A549 (cell line): ENCODE results near the gene TTC3. TPM values are rescaled to one million over a fixed set of nuclear protein-coding genes. Genes with fewer than 3 reads are reported as not detected.

ENCODE experiments used
- ATAC-seq, 2 experiments: fragments of 200-7000 bp in 1 of 2; fragments of >200 bp in 1 of 2; cut with Nextera tagmentation in 1 of 2; cut with Tn5 transposase in 1 of 2; 3 replicates each; pipeline versions ENCODE4 v1.8.0 to v1.9.1; 2018 to 2020; ENCODE audit warnings: mild to moderate bottlenecking in 1 of 2, moderate library complexity in 1 of 2
- CTCF ChIA-PET: fragments of 300-600 bp; sonication (Branson Sonifier 250); formaldehyde crosslinking; extraction: SDS; loops from one replicate; lab custom pipeline; 2021; ENCODE audit warnings: antibody characterized with exemption, inconsistent platforms; lab: Yijun Ruan, JAX
- POLR2A ChIA-PET: fragments of 350-600 bp; formaldehyde crosslinking; extraction: SDS; loops from one replicate; lab custom pipeline; 2021; ENCODE audit warnings: antibody characterized with exemption, inconsistent platforms; lab: Yijun Ruan, JAX
- DNase-seq, 2 experiments: peaks; one replicate each; pipeline versions ENCODE4 v3.0.0 to v3.0.0-alpha.2; 2011 to 2016; ENCODE audit warnings: low read depth in 1 of 2, low spot score in 1 of 2
- FAIRE-seq: peaks from 2 replicates; lab custom pipeline; 2011; peaks lifted over from hg19 to GRCh38; lab: Jason Lieb, UNC
- H3K27ac ChIP-seq, 2 experiments: fragments of >200 bp; sonication (Bioruptor Twin); formaldehyde crosslinking; 3 replicates each; pipeline ENCODE4 v1.5.1; 2016 to 2017
- H3K4me1 ChIP-seq: fragments of >200 bp; sonication (Bioruptor Twin); formaldehyde crosslinking; 3 replicates; pipeline ENCODE4 v1.6.1; 2016
- H3K4me2 ChIP-seq: fragments of >200 bp; sonication (Bioruptor Twin); formaldehyde crosslinking; 3 replicates; pipeline ENCODE4 v1.6.1; 2016
- H3K4me3 ChIP-seq: fragments of >200 bp; sonication (Bioruptor Twin); formaldehyde crosslinking; 3 replicates; pipeline ENCODE4 v1.5.1; 2016
- H3K9me3 ChIP-seq: fragments of >200 bp; sonication (Bioruptor Twin); formaldehyde crosslinking; 3 replicates; pipeline ENCODE4 v1.6.1; 2016
- CEBPB ChIP-seq, 2 experiments: fragments of >200 bp in 1 of 2; sonication (Bioruptor Twin) in 1 of 2; formaldehyde crosslinking in 1 of 2; IDR thresholded peaks; 2 replicates each; pipeline ENCODE4 v1.6.1; 2012 to 2016
- CHD4 ChIP-seq: fragments of 200-600 bp; sonication (generic); IDR thresholded peaks from 2 replicates; pipeline ENCODE4 v1.6.1; 2016; ENCODE audit warnings: antibody characterized with exemption, mild to moderate bottlenecking, borderline replicate concordance
- ELK1 ChIP-seq: fragments of 150-350 bp; IDR thresholded peaks from 2 replicates; pipeline ENCODE4 v1.6.1; 2014; ENCODE audit warnings: low read depth, mild to moderate bottlenecking, low read length
- EP300 ChIP-seq, 2 experiments: fragments of >200 bp; sonication (Bioruptor Twin); formaldehyde crosslinking; IDR thresholded peaks; 2 replicates in 1 of 2; 3 replicates in 1 of 2; pipeline ENCODE4 v1.6.1; 2016 to 2017
- ESRRA ChIP-seq: fragments of 150-350 bp; IDR thresholded peaks from 2 replicates; pipeline ENCODE4 v1.6.1; 2014; ENCODE audit warnings: mild to moderate bottlenecking, low read length, borderline replicate concordance
- FOXS1 ChIP-seq: fragments of 250-450 bp; sonication (Bioruptor Pico); IDR thresholded peaks from 2 replicates; pipeline ENCODE4 v1.5.0; 2020; ENCODE audit warnings: mild to moderate bottlenecking, moderate library complexity
- HDAC2 ChIP-seq: fragments of 200-600 bp; sonication (generic); IDR thresholded peaks from 2 replicates; pipeline ENCODE4 v1.6.1; 2016
- KDM1A ChIP-seq: fragments of 200-600 bp; sonication (generic); IDR thresholded peaks from 2 replicates; pipeline ENCODE4 v1.6.1; 2016; ENCODE audit warnings: low read depth, mild to moderate bottlenecking
- MAFK ChIP-seq: fragments of 450-650 bp; IDR thresholded peaks from 2 replicates; pipeline ENCODE4 v1.6.1; 2014; ENCODE audit not compliant: partially characterized antibody
- MAZ ChIP-seq: fragments of 150-350 bp; IDR thresholded peaks from 2 replicates; pipeline ENCODE4 v1.6.1; 2014; ENCODE audit warnings: antibody characterized with exemption, low read depth, low read length, borderline replicate concordance
- NPAS2 ChIP-seq: fragments of 250-450 bp; sonication (Bioruptor Pico); IDR thresholded peaks from 2 replicates; pipeline ENCODE4 v1.8.0; 2022; ENCODE audit warnings: mild to moderate bottlenecking, moderate library complexity, borderline replicate concordance
- NR3C1 ChIP-seq: fragments of >200 bp; sonication (Bioruptor Twin); formaldehyde crosslinking; IDR thresholded peaks from 3 replicates; pipeline ENCODE4 v1.6.1; 2017
- PHF8 ChIP-seq: fragments of 200-600 bp; sonication (generic); IDR thresholded peaks from 2 replicates; pipeline ENCODE4 v1.6.1; 2016; ENCODE audit warnings: low read depth, mild to moderate bottlenecking, antibody characterized with exemption, moderate library complexity, borderline replicate concordance
- POLR2AphosphoS2 ChIP-seq: conservative IDR thresholded peaks from 2 replicates; pipeline ENCODE4 v1.6.1; 2012; ENCODE audit warnings: low read length, improper control_type of control experiment, inconsistent platforms
- RAD21 ChIP-seq, 2 experiments: fragments of >200 bp in 1 of 2; sonication (Bioruptor Twin) in 1 of 2; formaldehyde crosslinking in 1 of 2; IDR thresholded peaks in 1 of 2; conservative IDR thresholded peaks in 1 of 2; 2 replicates in 1 of 2; 3 replicates in 1 of 2; pipeline ENCODE4 v1.6.1; 2012 to 2018; ENCODE audit warnings: inconsistent platforms in 1 of 2
- RARB ChIP-seq: fragments of 250-450 bp; sonication (Bioruptor Pico); IDR thresholded peaks from 2 replicates; pipeline ENCODE4 v1.8.0; 2021; ENCODE audit warnings: mild to moderate bottlenecking, moderate library complexity
- RCOR1 ChIP-seq: fragments of 150-350 bp; IDR thresholded peaks from 2 replicates; pipeline ENCODE4 v1.6.1; 2014; ENCODE audit warnings: antibody characterized with exemption, low read length, low read depth
- TFCP2L1 ChIP-seq: fragments of 250-450 bp; sonication (Bioruptor Pico); IDR thresholded peaks from 2 replicates; pipeline ENCODE4 v1.5.0; 2021; ENCODE audit warnings: mild to moderate bottlenecking
- TP53 ChIP-seq: fragments of 250-450 bp; sonication (Bioruptor Pico); IDR thresholded peaks from 2 replicates; pipeline ENCODE4 v1.5.0; 2021; ENCODE audit warnings: mild to moderate bottlenecking, moderate library complexity
- ZC3H11A ChIP-seq: fragments of 450-650 bp; IDR thresholded peaks from 2 replicates; pipeline ENCODE4 v1.6.1; 2014; ENCODE audit warnings: antibody characterized with exemption, mild to moderate bottlenecking
- ZFP36 ChIP-seq: fragments of 450-650 bp; IDR thresholded peaks from 2 replicates; pipeline ENCODE4 v1.6.1; 2014; ENCODE audit warnings: borderline replicate concordance; ENCODE audit not compliant: partially characterized antibody
- ZSCAN20 ChIP-seq: fragments of 250-450 bp; sonication (Bioruptor Pico); IDR thresholded peaks from 2 replicates; pipeline ENCODE4 v1.8.0; 2022; ENCODE audit warnings: mild to moderate bottlenecking, moderate library complexity
- WGBS: methylation state at CpG from one replicate; pipeline ENCODE4 v1.1.6; 2017; ENCODE audit errors: missing lambda C conversion rate; 5-methylcytosine and 5-hydroxymethylcytosine counted together
- polyA plus RNA-seq, 4 experiments: library from polyadenylated mRNA; depleted of rRNA in 3 of 4; stranded (reverse); fragments of >200 nt; fragmentation: RNase III in 1 of 4; extraction: RNeasy Plus Mini Kit Qiagen cat#74134 plus additional on column Dnase treatment in 1 of 4; gene quantifications; 2 replicates in 3 of 4; 3 replicates in 1 of 4; pipeline ENCODE4 v1.2.3, GENCODE V29; 2011 to 2017
- TF ChIP-seq, protein P1 (sequence below): fragments of 250-450 bp; sonication (Bioruptor Pico); IDR thresholded peaks from 2 replicates; pipeline ENCODE4 v1.5.0; 2021; ENCODE audit warnings: mild to moderate bottlenecking, moderate library complexity, borderline replicate concordance
- TF ChIP-seq, protein P2 (sequence below): IDR thresholded peaks from 2 replicates; pipeline ENCODE4 v1.6.1; 2012; ENCODE audit warnings: low read depth, borderline replicate concordance
- TF ChIP-seq, protein P3 (sequence below): IDR thresholded peaks from 2 replicates; pipeline ENCODE4 v1.6.1; 2012

TTC3 gene
- polyA plus RNA-seq, 2 of the 4 experiments (the other 2 are of a cell fraction), result 34.2 to 62.2 TPM

DNA sequence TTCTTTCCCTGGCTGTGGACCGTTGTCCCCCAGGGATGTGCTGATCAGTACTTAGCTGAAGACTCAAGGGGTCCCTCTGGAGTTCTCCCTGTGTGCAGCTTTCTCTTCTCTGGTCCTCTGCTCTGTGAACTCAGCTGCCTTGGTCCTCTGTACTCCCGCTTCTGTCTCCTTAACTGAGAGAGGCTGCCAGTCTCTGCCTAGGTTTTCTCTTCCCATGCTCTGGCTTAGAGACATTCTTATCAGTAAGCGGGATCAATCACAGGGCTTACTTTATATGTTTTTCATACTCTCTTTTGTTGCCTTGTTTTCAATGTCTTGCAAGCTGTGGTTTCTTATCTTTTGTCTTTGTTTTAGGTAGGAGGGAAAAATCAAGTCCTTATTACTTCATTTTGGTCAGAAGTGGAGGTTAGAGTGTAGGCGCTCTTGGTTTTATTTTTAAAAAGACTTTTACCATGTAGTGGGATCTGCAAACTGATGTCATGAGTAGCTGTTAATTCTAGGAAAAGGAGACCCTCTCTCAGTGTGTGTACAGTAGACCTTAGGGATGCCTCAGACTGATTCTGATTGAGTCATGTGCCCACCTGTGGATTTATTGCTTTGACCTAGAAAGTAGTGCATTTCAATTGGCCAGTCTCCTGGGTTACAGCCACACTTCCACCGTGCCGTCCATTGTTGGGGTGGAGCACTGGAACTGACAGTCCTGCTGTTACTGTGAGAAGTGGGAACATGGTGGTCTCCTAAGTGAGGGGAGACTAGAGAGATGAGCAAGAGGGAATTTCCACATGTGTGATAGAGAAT is 46.6 kb downstream of the TTC3 start:
- H3K4me2 ChIP-seq, result no peak overlapping the region
- ChIA-PET CTCF (no interaction called here), POLR2A (no interaction called here)
- no peak for FAIRE-seq
- peaks cover 6% of the 10 kb centered on the region; the same call in 2 of the 3 replicates for H3K4me1 ChIP-seq
- no peak for DNase-seq
- 90% methylated on average over 6 of the region's 6 CpGs for WGBS
- no peak for ATAC-seq
- H3K9me3 ChIP-seq, result no peaks in the 10 kb centered on the region
- no peak overlapping the region for H3K4me3 ChIP-seq
- no peak overlapping the region for H3K27ac ChIP-seq
- TF ChIP-seq EP300 (IDR thresholded peaks at IDR 0.05) (no peak), RAD21 (conservative IDR thresholded peaks at IDR 0.05 in 1 of 2, IDR thresholded peaks at IDR 0.05 in 1 of 2) (no peak), MAZ (no peak), ZFP36 (no peak), POLR2AphosphoS2 (no peak), ELK1 (no peak), MAFK (no peak), CHD4 (no peak), RCOR1 (no peak), HDAC2 (no peak), ZC3H11A (no peak), NPAS2 (CRISPR knock-in tag) (no peak), ESRRA (no peak), TP53 (CRISPR knock-in tag) (no peak), KDM1A (no peak), RARB (CRISPR knock-in tag) (no peak)
- TF ChIP-seq, protein P1, sequence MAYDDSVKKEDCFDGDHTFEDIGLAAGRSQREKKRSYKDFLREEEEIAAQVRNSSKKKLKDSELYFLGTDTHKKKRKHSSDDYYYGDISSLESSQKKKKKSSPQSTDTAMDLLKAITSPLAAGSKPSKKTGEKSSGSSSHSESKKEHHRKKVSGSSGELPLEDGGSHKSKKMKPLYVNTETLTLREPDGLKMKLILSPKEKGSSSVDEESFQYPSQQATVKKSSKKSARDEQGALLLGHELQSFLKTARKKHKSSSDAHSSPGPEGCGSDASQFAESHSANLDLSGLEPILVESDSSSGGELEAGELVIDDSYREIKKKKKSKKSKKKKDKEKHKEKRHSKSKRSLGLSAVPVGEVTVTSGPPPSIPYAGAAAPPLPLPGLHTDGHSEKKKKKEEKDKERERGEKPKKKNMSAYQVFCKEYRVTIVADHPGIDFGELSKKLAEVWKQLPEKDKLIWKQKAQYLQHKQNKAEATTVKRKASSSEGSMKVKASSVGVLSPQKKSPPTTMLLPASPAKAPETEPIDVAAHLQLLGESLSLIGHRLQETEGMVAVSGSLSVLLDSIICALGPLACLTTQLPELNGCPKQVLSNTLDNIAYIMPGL (CRISPR knock-in tag), result no peak
- TF ChIP-seq, protein P2, sequence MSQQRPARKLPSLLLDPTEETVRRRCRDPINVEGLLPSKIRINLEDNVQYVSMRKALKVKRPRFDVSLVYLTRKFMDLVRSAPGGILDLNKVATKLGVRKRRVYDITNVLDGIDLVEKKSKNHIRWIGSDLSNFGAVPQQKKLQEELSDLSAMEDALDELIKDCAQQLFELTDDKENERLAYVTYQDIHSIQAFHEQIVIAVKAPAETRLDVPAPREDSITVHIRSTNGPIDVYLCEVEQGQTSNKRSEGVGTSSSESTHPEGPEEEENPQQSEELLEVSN, result no peak
- TF ChIP-seq, protein P3, sequence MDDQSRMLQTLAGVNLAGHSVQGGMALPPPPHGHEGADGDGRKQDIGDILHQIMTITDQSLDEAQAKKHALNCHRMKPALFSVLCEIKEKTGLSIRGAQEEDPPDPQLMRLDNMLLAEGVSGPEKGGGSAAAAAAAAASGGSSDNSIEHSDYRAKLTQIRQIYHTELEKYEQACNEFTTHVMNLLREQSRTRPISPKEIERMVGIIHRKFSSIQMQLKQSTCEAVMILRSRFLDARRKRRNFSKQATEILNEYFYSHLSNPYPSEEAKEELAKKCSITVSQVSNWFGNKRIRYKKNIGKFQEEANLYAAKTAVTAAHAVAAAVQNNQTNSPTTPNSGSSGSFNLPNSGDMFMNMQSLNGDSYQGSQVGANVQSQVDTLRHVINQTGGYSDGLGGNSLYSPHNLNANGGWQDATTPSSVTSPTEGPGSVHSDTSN, result no peak

DNA sequence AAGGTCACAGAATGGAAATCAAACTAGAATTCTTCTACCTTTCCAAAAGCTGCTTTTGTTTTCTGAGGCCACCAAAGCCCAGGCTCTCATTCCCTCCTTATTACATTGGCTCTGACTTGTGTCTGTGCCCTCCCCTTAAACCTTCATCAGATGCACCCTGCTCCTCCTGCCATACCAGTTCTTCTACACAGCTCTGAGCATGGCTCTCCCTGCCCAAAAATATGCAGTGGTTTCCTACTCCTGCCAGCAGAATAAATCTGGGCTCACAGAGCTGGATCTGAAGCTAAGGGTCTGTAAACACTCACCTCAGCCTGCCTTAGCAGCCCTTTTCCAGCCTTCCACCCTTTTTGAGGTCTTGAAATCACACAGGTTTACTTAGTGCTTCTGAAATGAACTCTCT is 55.0 kb downstream of the TTC3 start:
- FAIRE-seq, result no peak
- no peak for TF ChIP-seq TFCP2L1
- TF ChIP-seq PHF8, result no peak
- no peak for TF ChIP-seq POLR2AphosphoS2
- no peak for TF ChIP-seq CEBPB (IDR thresholded peaks at IDR 0.05)
- no peak for TF ChIP-seq NR3C1
- no peak for TF ChIP-seq ZSCAN20
- no peak for TF ChIP-seq FOXS1 (CRISPR knock-in tag)
- TF ChIP-seq ZC3H11A, result no peak
- no peak overlapping the region for H3K27ac ChIP-seq
- no peak overlapping the region for H3K4me2 ChIP-seq
- no peaks in the 10 kb centered on the region for H3K4me1 ChIP-seq
- no peak for DNase-seq
- ATAC-seq, result no peak
- POLR2A ChIA-PET, result no interaction called here
- CTCF ChIA-PET, result interaction anchor here (0.7 kb wide), 1 partner anchor 151 kb away, joined by 3 read pairs; no protein-coding TSS in a partner anchor
- H3K9me3 ChIP-seq, result no peaks in the 10 kb centered on the region
- H3K4me3 ChIP-seq, result no peak overlapping the region
